ENCODE measurements around the gene LUC7L3. TPM values are rescaled to one million over a fixed set of nuclear protein-coding genes. Genes with fewer than 3 reads are reported as not detected.

LUC7L3 gene
- total RNA-seq, 1 experiment from 2014 or later, result 136 TPM

DNA sequence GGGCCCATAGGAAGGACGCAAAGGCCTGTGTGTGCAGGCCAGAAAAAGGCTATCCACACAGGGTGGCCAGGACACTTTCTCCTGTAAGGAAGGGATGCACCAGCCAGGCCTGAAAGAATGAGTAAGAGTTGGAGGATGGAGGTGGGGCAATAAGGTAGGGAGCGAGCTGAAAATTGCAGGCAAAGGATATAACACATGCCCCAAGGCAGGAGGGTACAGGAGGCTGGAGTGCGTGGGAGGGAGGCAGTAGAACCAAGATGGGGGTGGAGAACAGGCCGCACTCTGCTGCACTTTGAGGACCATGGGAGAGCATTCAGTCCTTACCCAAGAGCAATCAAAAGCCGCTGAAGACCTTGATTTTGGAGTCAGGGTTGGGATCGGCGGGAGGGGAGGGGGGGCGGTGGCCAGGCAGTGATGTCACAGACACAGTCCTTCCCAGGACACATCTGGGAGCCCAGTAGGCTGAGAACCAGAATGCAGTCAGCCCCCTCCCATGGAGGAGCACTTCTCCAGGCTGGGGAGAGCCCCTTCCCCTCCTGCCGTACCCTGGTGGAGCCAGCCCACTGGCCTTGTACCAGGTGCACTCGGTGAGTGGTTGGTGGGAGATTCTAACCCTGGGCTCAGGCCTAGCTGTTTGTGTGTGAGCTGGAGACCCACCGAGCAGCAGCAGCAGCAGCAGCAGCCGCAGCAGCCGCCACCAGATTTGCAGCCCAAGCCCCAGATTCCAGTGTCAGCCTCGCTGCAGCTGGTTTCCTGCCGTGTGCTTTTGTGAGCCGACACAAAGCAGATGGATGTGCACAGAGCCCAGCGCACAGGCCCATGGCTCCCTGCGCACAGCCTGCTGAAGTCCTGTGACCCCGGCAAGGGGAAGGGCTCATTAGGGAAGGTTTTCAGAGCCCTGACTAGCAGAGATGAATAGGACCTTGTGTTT, 29.2 kb upstream of the LUC7L3 start:
- DNase-seq (ENCODE audit: low read depth, low spot score), result no peak
- ATAC-seq, result peak; percentile 31
- TF ChIP-seq, protein P1, sequence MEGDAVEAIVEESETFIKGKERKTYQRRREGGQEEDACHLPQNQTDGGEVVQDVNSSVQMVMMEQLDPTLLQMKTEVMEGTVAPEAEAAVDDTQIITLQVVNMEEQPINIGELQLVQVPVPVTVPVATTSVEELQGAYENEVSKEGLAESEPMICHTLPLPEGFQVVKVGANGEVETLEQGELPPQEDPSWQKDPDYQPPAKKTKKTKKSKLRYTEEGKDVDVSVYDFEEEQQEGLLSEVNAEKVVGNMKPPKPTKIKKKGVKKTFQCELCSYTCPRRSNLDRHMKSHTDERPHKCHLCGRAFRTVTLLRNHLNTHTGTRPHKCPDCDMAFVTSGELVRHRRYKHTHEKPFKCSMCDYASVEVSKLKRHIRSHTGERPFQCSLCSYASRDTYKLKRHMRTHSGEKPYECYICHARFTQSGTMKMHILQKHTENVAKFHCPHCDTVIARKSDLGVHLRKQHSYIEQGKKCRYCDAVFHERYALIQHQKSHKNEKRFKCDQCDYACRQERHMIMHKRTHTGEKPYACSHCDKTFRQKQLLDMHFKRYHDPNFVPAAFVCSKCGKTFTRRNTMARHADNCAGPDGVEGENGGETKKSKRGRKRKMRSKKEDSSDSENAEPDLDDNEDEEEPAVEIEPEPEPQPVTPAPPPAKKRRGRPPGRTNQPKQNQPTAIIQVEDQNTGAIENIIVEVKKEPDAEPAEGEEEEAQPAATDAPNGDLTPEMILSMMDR (IDR thresholded peaks at IDR 0.05), result no peak
- ChIA-PET CTCF (no interaction called here), POLR2A (no interaction called here)
- H3K9me3 ChIP-seq (ENCODE audit: control insufficient read depth, insufficient read depth, low read depth, low read length), result no peaks in the 10 kb centered on the region
- BruUV-seq (replicated peaks), result no TSS peak
- H3K36me3 ChIP-seq (ENCODE audit: control insufficient read depth, insufficient read depth, low read length), result peaks cover 7% of the 10 kb centered on the region
- in situ Hi-C loops (cut with HindIII; ENCODE audit: low pct_unique_long_range_greater_than_20kb, low sequenced_read_pairs), result no loop called here
- peaks cover 81% of the 10 kb centered on the region for H3K4me1 ChIP-seq (ENCODE audit: control insufficient read depth, insufficient read depth, low read length)
- no peaks in the 10 kb centered on the region for H3K27me3 ChIP-seq (ENCODE audit: control insufficient read depth, insufficient read depth, low read length)
- peak overlapping the region; percentile 29 for H3K27ac ChIP-seq (ENCODE audit: low read length)
- no peak overlapping the region for H3K4me3 ChIP-seq (ENCODE audit: low read depth in 2 of 2, low read length in 2 of 2)
- intact Hi-C loops (cut with micrococcal nuclease; ENCODE audit: unreplicated experiment), result loop anchor here (5.0 kb wide), 1 partner anchor 208 kb away; no protein-coding TSS in a partner anchor

DNA sequence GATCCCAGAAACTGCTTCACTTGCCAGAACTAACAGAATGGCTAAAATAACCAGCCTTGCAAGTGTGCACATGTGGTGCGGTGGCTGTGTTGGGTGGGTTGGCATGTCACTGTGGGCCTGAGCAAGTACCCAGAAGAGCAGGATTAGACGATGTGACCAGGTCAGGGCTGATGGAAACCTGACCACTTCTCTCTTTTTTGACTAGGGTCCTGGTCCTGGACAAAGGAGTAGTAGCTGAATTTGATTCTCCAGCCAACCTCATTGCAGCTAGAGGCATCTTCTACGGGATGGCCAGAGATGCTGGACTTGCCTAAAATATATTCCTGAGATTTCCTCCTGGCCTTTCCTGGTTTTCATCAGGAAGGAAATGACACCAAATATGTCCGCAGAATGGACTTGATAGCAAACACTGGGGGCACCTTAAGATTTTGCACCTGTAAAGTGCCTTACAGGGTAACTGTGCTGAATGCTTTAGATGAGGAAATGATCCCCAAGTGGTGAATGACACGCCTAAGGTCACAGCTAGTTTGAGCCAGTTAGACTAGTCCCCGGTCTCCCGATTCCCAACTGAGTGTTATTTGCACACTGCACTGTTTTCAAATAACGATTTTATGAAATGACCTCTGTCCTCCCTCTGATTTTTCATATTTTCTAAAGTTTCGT, 28.4 kb upstream of the LUC7L3 start:
- Histone ChIP-seq H3K9me3 (ENCODE audit: control insufficient read depth, insufficient read depth, low read depth, low read length) (no peaks in the 10 kb centered on the region), H3K27me3 (ENCODE audit: control insufficient read depth, insufficient read depth, low read length) (no peaks in the 10 kb centered on the region), H3K36me3 (ENCODE audit: control insufficient read depth, insufficient read depth, low read length) (peaks cover 8% of the 10 kb centered on the region), H3K4me3 (ENCODE audit: low read depth in 2 of 2, low read length in 2 of 2) (no peak overlapping the region), H3K4me1 (ENCODE audit: control insufficient read depth, insufficient read depth, low read length) (peaks cover 80% of the 10 kb centered on the region), H3K27ac (ENCODE audit: low read length) (peak overlapping the region; percentile 29)
- CTCF ChIA-PET, result interaction anchor here (0.6 to 0.8 kb wide), 2 partner anchors 68 to 83 kb away, joined by 3 to 13 read pairs; no protein-coding TSS in a partner anchor
- POLR2A ChIA-PET, result interaction anchor here (0.6 kb wide), 2 partner anchors 60 to 175 kb away, joined by 3 to 4 read pairs; no protein-coding TSS in a partner anchor
- BruUV-seq (replicated peaks), result TSS peak; percentile 89
- ATAC-seq (no peak), DNase-seq (ENCODE audit: low read depth, low spot score) (no peak)
- intact Hi-C loops (cut with micrococcal nuclease; ENCODE audit: unreplicated experiment), result loop anchor here (5.0 kb wide), 1 partner anchor 209 kb away; no protein-coding TSS in a partner anchor
- in situ Hi-C loops (cut with HindIII; ENCODE audit: low pct_unique_long_range_greater_than_20kb, low sequenced_read_pairs), result no loop called here
- TF ChIP-seq SIN3A (IDR thresholded peaks at IDR 0.05; ENCODE audit: borderline replicate concordance, insufficient read depth, low read depth, low read length) (no peak), REST (IDR thresholded peaks at IDR 0.05; ENCODE audit: insufficient read depth in 1 of 2, low read depth in 2 of 2, low read length in 1 of 2) (no peak), TCF7L2 (IDR thresholded peaks at IDR 0.05; ENCODE audit: low read depth, low read length) (no peak), POLR2AphosphoS5 (IDR thresholded peaks at IDR 0.05; ENCODE audit: low read depth, low read length) (no peak)
- TF ChIP-seq, protein P1 (IDR thresholded peaks at IDR 0.05), result no peak

Data from Panc1 (cell line).